Thoracic aorta (tissue), 2 donors: Measurements from ENCODE around the gene PRDM16. TPM values are rescaled to one million over a fixed set of nuclear protein-coding genes. Genes with fewer than 3 reads are reported as not detected.

ENCODE experiments used
- ATAC-seq: fragments of 150-250 bp; one replicate; pipeline ENCODE4 v1.8.0; 2017; ENCODE audit warnings: low read depth; ENCODE audit not compliant: insufficient number of reproducible peaks, low FRiP score
- DNase-seq: peaks from one replicate; pipeline ENCODE4 v3.0.0-alpha.2; 2020; ENCODE audit warnings: low spot score
- H3K27ac ChIP-seq, 2 donors: fragments of 200-600 bp; sonication (generic); 1 replicate in 1 of 2; 2 replicates in 1 of 2; pipeline ENCODE4 v1.5.1; 2016; ENCODE audit warnings: mild to moderate bottlenecking in 2 of 2, moderate library complexity in 2 of 2
- H3K27me3 ChIP-seq: fragments of 200-600 bp; sonication (generic); replicated peaks from 2 replicates; pipeline ENCODE4 v1.6.0; 2016; ENCODE audit warnings: mild to moderate bottlenecking; ENCODE audit not compliant: insufficient read depth
- H3K36me3 ChIP-seq: fragments of 200-600 bp; sonication (generic); one replicate; pipeline ENCODE4 v1.5.1; 2016
- H3K4me1 ChIP-seq, 2 donors: fragments of 200-600 bp; sonication (generic); 1 replicate in 1 of 2; 2 replicates in 1 of 2; pipeline versions ENCODE4 v1.5.1 to v1.6.0; 2016; ENCODE audit warnings: low read depth in 2 of 2, mild to moderate bottlenecking in 1 of 2; ENCODE audit not compliant: control insufficient read depth in 1 of 2
- H3K4me3 ChIP-seq: fragments of 200-600 bp; sonication (generic); 2 replicates; pipeline ENCODE4 v1.5.1; 2016; ENCODE audit warnings: mild to moderate bottlenecking
- H3K9me3 ChIP-seq: fragments of 200-600 bp; sonication (generic); 2 replicates; pipeline ENCODE4 v1.5.1; 2016
- total RNA-seq, 2 donors: library from RNA; depleted of rRNA; stranded (reverse); fragments of >200 nt; gene quantifications; one replicate each; pipeline versions ENCODE4 v1.1.0 to v1.2.3, GENCODE V29; 2016
- TF ChIP-seq, protein P1 (sequence below): fragments of 200-600 bp; sonication (generic); IDR thresholded peaks from one replicate; pipeline ENCODE4 v1.5.1; 2019; ENCODE audit warnings: antibody characterized with exemption

PRDM16 gene
- total RNA-seq, 2 donors from 2014 or later, result 68.9 to 85.4 TPM

DNA sequence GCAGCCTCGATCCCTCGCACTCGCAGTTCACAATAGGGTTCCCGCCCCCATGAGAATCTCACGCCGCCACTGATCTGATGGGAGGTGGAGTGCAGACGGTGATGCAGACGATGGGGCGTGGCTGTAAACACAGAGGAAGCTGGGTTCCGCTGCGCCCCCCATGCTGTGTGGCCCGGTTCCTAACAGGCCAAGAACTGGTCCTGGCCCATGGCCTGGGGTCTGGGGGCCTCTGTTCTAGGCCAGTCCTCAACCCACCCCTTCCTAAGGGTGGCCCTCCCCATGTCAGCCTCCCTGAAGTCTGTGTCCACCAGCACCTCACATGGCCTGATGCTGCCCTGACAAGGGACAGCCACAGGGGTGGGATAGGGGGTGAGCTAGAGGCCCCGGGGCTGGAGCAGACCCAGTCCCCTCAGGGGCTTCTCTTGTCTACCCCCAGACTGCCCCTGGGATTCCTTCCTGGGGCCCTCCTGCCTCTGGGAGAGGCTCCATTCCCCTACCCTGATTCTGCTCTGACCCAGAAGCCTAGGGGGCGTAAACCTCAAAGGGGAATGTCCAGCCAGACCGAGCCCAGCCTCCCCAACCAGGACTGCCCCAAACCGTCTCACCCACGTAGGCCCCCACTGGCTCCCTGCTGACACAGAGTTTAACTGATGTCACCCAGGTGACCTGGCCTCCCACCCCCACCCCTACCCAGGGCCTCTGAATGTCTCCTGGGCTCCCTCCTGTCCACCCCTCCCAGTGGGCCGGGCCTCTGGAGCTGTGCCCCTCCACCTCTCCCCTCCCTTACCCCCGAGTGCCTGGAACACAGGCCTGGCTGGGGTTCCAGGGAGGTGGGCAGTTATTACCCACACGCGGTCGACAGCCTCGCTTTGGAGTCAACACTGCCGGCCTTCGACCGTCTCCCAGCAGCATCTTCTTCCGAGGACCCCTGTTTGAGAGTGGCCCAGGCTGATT lies 370.6 kb downstream of the PRDM16 start:
- Histone ChIP-seq H3K9me3 (no peaks in the 10 kb centered on the region), H3K27ac (no peak overlapping the region), H3K36me3 (peaks cover 7% of the 10 kb centered on the region), H3K4me3 (no peak overlapping the region), H3K27me3 (no peaks in the 10 kb centered on the region), H3K4me1 (no peaks in the 10 kb centered on the region)
- ATAC-seq (no peak), DNase-seq (no peak)
- TF ChIP-seq, protein P1, sequence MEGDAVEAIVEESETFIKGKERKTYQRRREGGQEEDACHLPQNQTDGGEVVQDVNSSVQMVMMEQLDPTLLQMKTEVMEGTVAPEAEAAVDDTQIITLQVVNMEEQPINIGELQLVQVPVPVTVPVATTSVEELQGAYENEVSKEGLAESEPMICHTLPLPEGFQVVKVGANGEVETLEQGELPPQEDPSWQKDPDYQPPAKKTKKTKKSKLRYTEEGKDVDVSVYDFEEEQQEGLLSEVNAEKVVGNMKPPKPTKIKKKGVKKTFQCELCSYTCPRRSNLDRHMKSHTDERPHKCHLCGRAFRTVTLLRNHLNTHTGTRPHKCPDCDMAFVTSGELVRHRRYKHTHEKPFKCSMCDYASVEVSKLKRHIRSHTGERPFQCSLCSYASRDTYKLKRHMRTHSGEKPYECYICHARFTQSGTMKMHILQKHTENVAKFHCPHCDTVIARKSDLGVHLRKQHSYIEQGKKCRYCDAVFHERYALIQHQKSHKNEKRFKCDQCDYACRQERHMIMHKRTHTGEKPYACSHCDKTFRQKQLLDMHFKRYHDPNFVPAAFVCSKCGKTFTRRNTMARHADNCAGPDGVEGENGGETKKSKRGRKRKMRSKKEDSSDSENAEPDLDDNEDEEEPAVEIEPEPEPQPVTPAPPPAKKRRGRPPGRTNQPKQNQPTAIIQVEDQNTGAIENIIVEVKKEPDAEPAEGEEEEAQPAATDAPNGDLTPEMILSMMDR, result no peak

DNA sequence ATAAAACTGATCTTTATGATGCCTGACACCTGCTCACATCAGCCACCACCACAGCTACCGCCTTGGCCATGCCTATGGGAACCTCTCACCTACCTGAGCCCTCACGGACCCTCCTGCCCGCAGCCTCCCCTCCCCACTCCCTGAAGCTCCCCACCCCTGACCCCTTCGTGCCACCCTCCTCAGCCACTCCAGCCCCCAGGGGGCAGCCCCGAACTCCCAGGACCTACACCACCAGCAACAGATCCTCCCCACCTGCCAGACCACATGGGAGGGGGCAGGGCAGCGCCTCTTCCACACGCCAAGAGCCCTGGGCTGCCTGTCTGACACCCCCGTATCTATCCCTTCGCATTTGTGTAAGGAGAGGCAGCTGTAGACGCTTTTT lies 371.3 kb downstream of the PRDM16 start:
- no peak for DNase-seq
- no peak for ATAC-seq
- no peaks in the 10 kb centered on the region for H3K27me3 ChIP-seq
- peaks cover 3% of the 10 kb centered on the region for H3K36me3 ChIP-seq
- no peaks in the 10 kb centered on the region for H3K4me1 ChIP-seq
- no peak overlapping the region for H3K27ac ChIP-seq
- TF ChIP-seq, protein P1, result no peak
- no peak overlapping the region for H3K4me3 ChIP-seq
- H3K9me3 ChIP-seq, result no peaks in the 10 kb centered on the region

DNA sequence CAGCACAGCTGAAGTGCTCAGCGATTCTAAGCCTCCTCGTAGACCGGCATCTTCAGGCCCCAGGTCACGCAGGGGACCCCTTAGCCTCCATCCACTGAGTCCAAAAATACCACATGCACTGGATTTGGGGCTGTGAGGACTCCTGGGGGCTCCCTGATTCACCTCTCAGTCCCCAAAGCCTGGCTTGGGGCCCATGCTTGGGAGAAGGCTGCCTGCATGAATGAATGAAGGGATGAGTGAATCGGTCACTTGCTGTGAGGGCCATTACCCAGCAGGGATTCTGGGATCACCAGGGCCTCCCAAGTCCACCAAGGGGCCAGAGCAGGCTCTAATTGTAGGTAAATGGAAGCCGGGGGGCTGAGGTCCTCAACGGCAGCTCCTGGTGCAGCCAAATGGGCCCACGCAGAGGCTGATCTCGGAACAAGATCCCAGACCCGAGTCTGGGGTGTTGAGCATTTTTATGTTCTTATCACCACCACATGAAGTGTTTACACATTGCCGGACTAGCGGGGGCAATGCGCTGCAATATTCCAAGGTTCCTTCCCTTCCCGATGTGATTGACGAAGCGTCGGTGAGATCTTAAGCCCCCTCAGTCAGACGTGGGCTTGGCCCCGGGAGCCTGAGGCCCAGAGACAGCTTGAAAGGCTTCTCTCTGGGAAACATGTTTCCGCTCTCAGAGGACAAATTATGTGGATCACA lies 371.9 kb downstream of the PRDM16 start:
- no peaks in the 10 kb centered on the region for H3K9me3 ChIP-seq
- H3K4me1 ChIP-seq, result no peaks in the 10 kb centered on the region
- H3K27me3 ChIP-seq, result no peaks in the 10 kb centered on the region
- H3K36me3 ChIP-seq, result no peaks in the 10 kb centered on the region
- TF ChIP-seq, protein P1, result no peak
- no peak for ATAC-seq
- no peak for DNase-seq
- no peak overlapping the region for H3K27ac ChIP-seq
- no peak overlapping the region for H3K4me3 ChIP-seq

DNA sequence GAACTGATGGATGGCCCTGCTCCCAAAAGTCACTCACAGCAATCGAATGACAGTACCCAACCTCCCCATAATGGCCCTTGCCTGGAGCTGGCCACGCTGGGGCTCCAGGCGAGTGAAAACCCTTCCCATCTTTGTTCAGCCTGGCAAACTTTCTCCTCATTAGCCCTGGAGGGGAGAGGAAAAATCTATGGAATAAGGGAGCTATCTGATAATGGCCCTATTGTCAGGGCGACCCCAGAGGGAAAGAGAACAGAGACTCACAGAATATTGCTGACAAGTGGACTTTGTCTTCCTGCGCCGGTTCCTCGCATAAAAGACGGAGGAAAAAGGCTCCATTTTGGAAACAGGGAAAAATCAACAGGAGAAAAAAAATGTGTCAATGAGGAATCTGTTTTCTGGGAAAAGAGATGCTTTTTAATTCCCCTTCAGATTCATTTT lies 372.4 kb downstream of the PRDM16 start:
- Histone ChIP-seq H3K27me3 (no peaks in the 10 kb centered on the region), H3K4me3 (no peak overlapping the region), H3K9me3 (no peaks in the 10 kb centered on the region), H3K36me3 (no peaks in the 10 kb centered on the region), H3K27ac (no peak overlapping the region), H3K4me1 (no peaks in the 10 kb centered on the region)
- ATAC-seq, result no peak
- DNase-seq, result no peak
- TF ChIP-seq, protein P1, result no peak

DNA sequence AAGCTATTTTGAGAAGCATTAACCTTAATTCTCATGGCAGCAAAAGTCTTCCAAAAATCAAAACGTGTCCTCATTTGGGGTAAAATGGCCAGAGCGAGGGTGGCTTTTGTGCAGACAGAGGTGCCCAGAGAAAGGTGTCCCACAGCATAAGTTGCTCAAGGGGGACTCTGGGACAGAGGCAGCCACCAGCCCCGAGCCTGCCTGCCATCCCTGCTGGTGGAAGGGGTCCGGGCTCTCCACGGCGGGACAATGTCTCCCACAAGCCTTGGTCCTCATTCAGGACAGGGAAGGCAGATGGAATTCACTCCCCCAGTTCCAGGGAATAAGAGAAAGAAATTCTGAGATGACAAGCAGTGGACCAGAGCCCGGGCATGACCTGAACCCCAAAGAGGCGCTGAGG lies 372.9 kb downstream of the PRDM16 start:
- ATAC-seq (no peak), DNase-seq (no peak)
- Histone ChIP-seq H3K27ac (no peak overlapping the region), H3K27me3 (no peaks in the 10 kb centered on the region), H3K4me3 (no peak overlapping the region), H3K4me1 (no peaks in the 10 kb centered on the region), H3K36me3 (no peaks in the 10 kb centered on the region), H3K9me3 (no peaks in the 10 kb centered on the region)
- TF ChIP-seq, protein P1, result no peak
